ENCODE results near the gene FRMPD1.

DNA sequence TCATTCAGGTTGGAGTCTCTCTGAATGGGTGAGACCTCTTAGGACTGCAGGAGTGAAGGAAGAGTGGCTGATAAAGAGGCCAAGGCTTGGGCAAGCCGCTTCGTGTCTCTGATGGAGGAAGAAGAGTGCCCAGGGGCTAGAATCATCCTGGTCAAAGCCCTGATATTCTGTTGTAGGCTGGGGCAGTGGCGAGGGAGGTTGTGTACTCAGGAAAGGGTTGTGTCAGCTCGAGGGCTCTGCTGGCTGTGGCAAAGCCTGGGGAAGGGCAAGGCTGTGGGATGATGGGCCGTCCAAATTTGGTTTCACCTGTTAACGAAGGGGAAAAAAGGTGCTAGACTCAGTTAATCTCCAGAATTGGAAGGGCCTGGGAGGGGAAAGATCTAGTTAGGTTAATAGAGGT lies 100.4 kb downstream of the FRMPD1 start:
- TF ChIP-seq GATA2 (IDR thresholded peaks at IDR 0.05; ENCODE audit: low read depth, low read length) (no peak), GATA3 (IDR thresholded peaks at IDR 0.05; ENCODE audit: low read depth, low read length) (no peak)

All from SH-SY5Y (cell line).